Measurements from ENCODE around the gene RUBCN. TPM values are rescaled to one million over a fixed set of nuclear protein-coding genes. Genes with fewer than 3 reads are reported as not detected.
"Not testable (repeated sequence)": the region's sequence is repeated elsewhere in the genome, so short reads cannot be mapped to it uniquely, and the experiment has no call there.

Gene RUBCN
- total and polyA plus RNA-seq, 2 of the 13 experiments (the other 11 are each of a cell fraction or from before 2014, with no cell fraction given): 5.2 to 8.1 TPM

GRCh38 chr3:197667968-197668367, 68.7 kb downstream of the RUBCN start:
- Histone ChIP-seq H4K20me1 (ENCODE audit: insufficient read depth, low read length) (no peaks in the 10 kb centered on the region), H3K4me3 (replicated peaks in 1 of 3; ENCODE audit: insufficient read depth in 1 of 3, low read depth in 2 of 3, low read length in 3 of 3) (no peak overlapping the region), H3K79me2 (ENCODE audit: insufficient read depth, low read length) (no peaks in the 10 kb centered on the region), H3K27me3 (ENCODE audit: control insufficient read depth in 1 of 2, insufficient read depth in 2 of 2, low read length in 2 of 2) (no peaks in the 10 kb centered on the region), H3K9me3 (ENCODE audit: low read length) (no peaks in the 10 kb centered on the region), H3K36me3 (replicated peaks in 1 of 2; ENCODE audit: control insufficient read depth in 1 of 2, insufficient read depth in 2 of 2, low read length in 2 of 2) (no peaks in the 10 kb centered on the region), H3K4me2 (ENCODE audit: low read depth, low read length) (no peak overlapping the region), H3K9ac (ENCODE audit: insufficient read depth, low read depth, low read length) (no peak overlapping the region), H3K27ac (ENCODE audit: extremely low read length, insufficient read depth, low read length) (no peak overlapping the region), H3K4me1 (ENCODE audit: insufficient read depth, low read length) (peaks cover 13% of the 10 kb centered on the region), H2AFZ (ENCODE audit: low read length) (no peak overlapping the region)
- POLR2A ChIA-PET: no interaction called here
- no peak for TF ChIP-seq KLF9 (CRISPR knock-in tag; IDR thresholded peaks at IDR 0.05; ENCODE audit: low read depth)
- no peak for TF ChIP-seq ZNF343 (CRISPR knock-in tag; IDR thresholded peaks at IDR 0.05)
- TF ChIP-seq BCL6 (CRISPR knock-in tag; IDR thresholded peaks at IDR 0.05): peak; percentile 21; the same call in 1 of the 2 replicates
- TF ChIP-seq ZNF230 (CRISPR knock-in tag; IDR thresholded peaks at IDR 0.05): no peak
- TF ChIP-seq ZNF160 (CRISPR knock-in tag; IDR thresholded peaks at IDR 0.05): no peak
- no peak for TF ChIP-seq SAFB2 (CRISPR knock-in tag; IDR thresholded peaks at IDR 0.05; ENCODE audit: borderline replicate concordance, low read depth)
- TF ChIP-seq FOXA1 (IDR thresholded peaks at IDR 0.05): no peak
- TF ChIP-seq FOXA1 (CRISPR knock-in tag; IDR thresholded peaks at IDR 0.05): 0 out of 2 replicates have a peak, but pooled peaks have one; percentile 12
- TF ChIP-seq, protein P1, sequence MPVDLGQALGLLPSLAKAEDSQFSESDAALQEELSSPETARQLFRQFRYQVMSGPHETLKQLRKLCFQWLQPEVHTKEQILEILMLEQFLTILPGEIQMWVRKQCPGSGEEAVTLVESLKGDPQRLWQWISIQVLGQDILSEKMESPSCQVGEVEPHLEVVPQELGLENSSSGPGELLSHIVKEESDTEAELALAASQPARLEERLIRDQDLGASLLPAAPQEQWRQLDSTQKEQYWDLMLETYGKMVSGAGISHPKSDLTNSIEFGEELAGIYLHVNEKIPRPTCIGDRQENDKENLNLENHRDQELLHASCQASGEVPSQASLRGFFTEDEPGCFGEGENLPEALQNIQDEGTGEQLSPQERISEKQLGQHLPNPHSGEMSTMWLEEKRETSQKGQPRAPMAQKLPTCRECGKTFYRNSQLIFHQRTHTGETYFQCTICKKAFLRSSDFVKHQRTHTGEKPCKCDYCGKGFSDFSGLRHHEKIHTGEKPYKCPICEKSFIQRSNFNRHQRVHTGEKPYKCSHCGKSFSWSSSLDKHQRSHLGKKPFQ (CRISPR knock-in tag; IDR thresholded peaks at IDR 0.05; ENCODE audit: insufficient replicate concordance): no peak
- TF ChIP-seq ZNF660 (CRISPR knock-in tag; IDR thresholded peaks at IDR 0.05; ENCODE audit: borderline replicate concordance, low read depth): no peak
- ATAC-seq (no peak), FAIRE-seq (no peak), DNase-seq (ENCODE audit: low spot score) (peak; percentile 10)
- WGBS (ENCODE audit: low lambda C conversion rate): 30% methylated on average over 5 of the region's 5 CpGs
- no TSS peak for BruUV-seq (replicated peaks)
- CTCF ChIA-PET (ENCODE audit: low intra/inter-chr PET ratio, low total read pairs): no interaction called here
- in situ Hi-C loops (cut with HindIII; ENCODE audit: extremely low pct_ligation_motif_present, low pct_unique_long_range_greater_than_20kb): no loop called here
- intact Hi-C loops (cut with micrococcal nuclease; ENCODE audit: unreplicated experiment): no loop called here

GRCh38 chr3:197667293-197667692, 69.4 kb downstream of the RUBCN start:
- H4K20me1 ChIP-seq (ENCODE audit: insufficient read depth, low read length); H3K27ac ChIP-seq (ENCODE audit: extremely low read length, insufficient read depth, low read length); H3K79me2 ChIP-seq (ENCODE audit: insufficient read depth, low read length); intact Hi-C loops (cut with micrococcal nuclease; ENCODE audit: unreplicated experiment); DNase-seq (ENCODE audit: low spot score); H3K27me3 ChIP-seq (ENCODE audit: control insufficient read depth in 1 of 2, insufficient read depth in 2 of 2, low read length in 2 of 2); H3K9me3 ChIP-seq (ENCODE audit: low read length); H3K36me3 ChIP-seq (replicated peaks in 1 of 2; ENCODE audit: control insufficient read depth in 1 of 2, insufficient read depth in 2 of 2, low read length in 2 of 2); H3K4me3 ChIP-seq (replicated peaks in 1 of 3; ENCODE audit: insufficient read depth in 1 of 3, low read depth in 2 of 3, low read length in 3 of 3); FAIRE-seq; H3K9ac ChIP-seq (ENCODE audit: insufficient read depth, low read depth, low read length); BruUV-seq (replicated peaks); in situ Hi-C loops (cut with HindIII; ENCODE audit: extremely low pct_ligation_motif_present, low pct_unique_long_range_greater_than_20kb); H2AFZ ChIP-seq (ENCODE audit: low read length); H3K4me2 ChIP-seq (ENCODE audit: low read depth, low read length); ATAC-seq; POLR2A ChIA-PET; CTCF ChIA-PET (ENCODE audit: low intra/inter-chr PET ratio, low total read pairs): not testable (repeated sequence)
- 86% methylated on average over 1 of the region's 3 CpGs for WGBS (ENCODE audit: low lambda C conversion rate)
- H3K4me1 ChIP-seq (ENCODE audit: insufficient read depth, low read length): peaks cover 13% of the 10 kb centered on the region

- H3K27ac ChIP-seq (ENCODE audit: extremely low read length, insufficient read depth, low read length); in situ Hi-C loops (cut with HindIII; ENCODE audit: extremely low pct_ligation_motif_present, low pct_unique_long_range_greater_than_20kb); H3K36me3 ChIP-seq (replicated peaks in 1 of 2; ENCODE audit: control insufficient read depth in 1 of 2, insufficient read depth in 2 of 2, low read length in 2 of 2); H3K9ac ChIP-seq (ENCODE audit: insufficient read depth, low read depth, low read length); FAIRE-seq; H3K9me3 ChIP-seq (ENCODE audit: low read length); H3K4me3 ChIP-seq (replicated peaks in 1 of 3; ENCODE audit: insufficient read depth in 1 of 3, low read depth in 2 of 3, low read length in 3 of 3); H2AFZ ChIP-seq (ENCODE audit: low read length); DNase-seq (ENCODE audit: low spot score); POLR2A ChIA-PET; CTCF ChIA-PET (ENCODE audit: low intra/inter-chr PET ratio, low total read pairs); BruUV-seq (replicated peaks); H4K20me1 ChIP-seq (ENCODE audit: insufficient read depth, low read length); intact Hi-C loops (cut with micrococcal nuclease; ENCODE audit: unreplicated experiment); H3K79me2 ChIP-seq (ENCODE audit: insufficient read depth, low read length); ATAC-seq; H3K27me3 ChIP-seq (ENCODE audit: control insufficient read depth in 1 of 2, insufficient read depth in 2 of 2, low read length in 2 of 2); H3K4me2 ChIP-seq (ENCODE audit: low read depth, low read length): not testable (repeated sequence)
- peaks cover 13% of the 10 kb centered on the region for H3K4me1 ChIP-seq (ENCODE audit: insufficient read depth, low read length)
- 53% methylated on average over 9 of the region's 26 CpGs for WGBS (ENCODE audit: low lambda C conversion rate)
These were observed 70.4 kb downstream of the RUBCN start for GRCh38 chr3:197666221-197666842.
